Muscle of arm (tissue), 12 donors: ENCODE data around the gene UBXN7. TPM values are rescaled to one million over a fixed set of nuclear protein-coding genes. Genes with fewer than 3 reads are reported as not detected.
"Not testable (repeated sequence)": the region's sequence is repeated elsewhere in the genome, so short reads cannot be mapped to it uniquely, and the experiment has no call there.

ENCODE experiments used
- DNase-seq: peaks from one replicate; pipeline ENCODE4 v3.0.0-alpha.2; 2013
- polyA plus RNA-seq, 12 donors: library from polyadenylated mRNA; unstranded; fragments of 120-200 nt; gene quantifications; one replicate each; pipeline ENCODE4 v1.2.1, GENCODE V29; 2013; ENCODE audit not compliant: insufficient read length in 12 of 12

The UBXN7 gene
- polyA plus RNA-seq, 12 donors: 18.1 to 38.8 (median 22.0) TPM

DNA sequence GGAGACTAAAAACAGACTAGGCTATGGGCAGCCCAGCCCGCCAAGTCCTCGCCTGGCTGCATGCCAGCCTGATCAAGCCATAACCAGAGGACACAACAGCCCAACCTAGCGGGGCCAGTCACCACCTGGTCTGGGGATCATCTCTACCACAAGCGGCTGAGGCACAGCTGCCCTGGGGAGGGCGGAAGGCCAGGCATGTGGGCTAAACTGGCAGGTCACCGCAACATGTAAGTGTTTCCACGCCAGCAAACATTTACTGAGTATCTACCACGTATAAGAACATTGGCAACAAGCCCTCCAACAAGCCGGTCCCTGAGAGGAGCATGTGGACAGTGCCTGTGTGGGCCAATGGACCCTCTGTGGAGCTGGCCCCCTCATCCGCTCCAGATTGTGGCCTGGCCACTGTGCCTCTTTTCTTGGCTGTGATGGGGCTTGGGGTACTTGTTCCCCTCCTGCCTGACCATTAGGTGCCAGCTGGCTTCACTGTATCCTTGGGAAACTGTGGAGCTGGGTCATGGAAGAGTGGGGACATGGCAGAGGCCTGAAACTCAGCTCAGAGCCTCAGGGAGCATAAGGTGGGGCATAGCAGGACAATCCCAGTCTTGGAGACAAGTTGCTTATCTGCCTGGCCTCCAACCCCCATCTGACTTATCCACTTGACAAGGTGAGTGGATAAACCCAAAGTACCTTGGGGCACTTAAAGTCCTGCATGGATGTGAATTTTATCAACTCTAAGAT lies 9.0 kb downstream of the UBXN7 start:
- peak; percentile 39 for DNase-seq

DNA sequence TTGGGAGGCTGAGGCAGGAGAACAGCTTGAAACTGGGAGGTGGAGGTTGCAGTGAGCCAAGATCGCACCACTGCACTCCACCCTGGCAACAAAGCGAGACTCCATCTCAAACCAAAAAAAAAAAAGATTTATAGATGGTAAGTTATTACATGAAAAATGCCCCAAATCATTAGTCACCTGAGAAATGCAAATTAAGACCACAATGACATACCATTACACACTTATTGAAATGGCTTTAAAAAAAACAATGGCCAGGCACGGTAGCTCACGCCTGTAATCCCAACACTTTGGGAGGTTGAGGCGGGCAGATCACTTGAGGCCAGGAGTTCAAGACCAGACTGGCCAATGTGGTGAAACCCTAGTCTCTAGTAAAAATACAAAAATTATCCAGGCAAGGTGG lies 10.6 kb downstream of the UBXN7 start:
- not testable (repeated sequence) for DNase-seq

DNA sequence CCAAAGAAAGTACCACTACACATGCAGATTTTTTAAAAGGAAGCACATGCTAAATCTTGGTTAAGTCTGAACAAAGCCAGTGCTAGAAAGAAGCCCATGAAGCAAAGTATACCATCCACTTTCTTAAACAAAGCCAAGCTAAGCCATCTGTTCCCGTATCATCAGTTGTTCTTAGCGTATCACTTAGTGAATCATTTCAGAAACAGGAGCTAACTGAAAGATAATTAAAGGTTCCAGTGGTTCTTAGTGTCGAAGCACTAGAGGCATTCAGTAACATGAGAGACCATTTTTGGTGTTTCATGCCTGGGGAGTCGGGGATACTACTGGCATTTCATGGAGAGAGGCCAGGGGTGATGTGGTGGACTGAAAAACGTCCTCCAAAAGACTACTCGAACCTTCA lies 12.8 kb downstream of the UBXN7 start:
- no peak for DNase-seq

DNA sequence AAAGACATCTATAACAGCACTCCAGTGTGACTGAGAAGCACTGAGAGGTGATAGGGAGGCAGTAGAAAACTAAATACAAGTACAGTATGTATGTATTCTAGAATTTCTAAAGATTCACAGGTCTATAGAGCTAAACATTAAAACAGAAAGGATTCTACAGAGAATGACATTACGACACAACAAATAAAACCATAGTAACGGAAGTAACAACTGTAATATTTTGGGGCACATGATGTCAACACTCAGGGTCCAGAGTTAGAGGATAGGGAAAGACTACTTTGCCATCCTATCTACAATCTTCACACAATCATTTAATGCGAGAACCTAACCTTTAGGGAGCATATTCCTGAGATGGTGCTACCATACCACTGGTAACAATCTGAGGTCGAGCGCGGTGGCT lies 13.6 kb downstream of the UBXN7 start:
- no peak for DNase-seq

DNA sequence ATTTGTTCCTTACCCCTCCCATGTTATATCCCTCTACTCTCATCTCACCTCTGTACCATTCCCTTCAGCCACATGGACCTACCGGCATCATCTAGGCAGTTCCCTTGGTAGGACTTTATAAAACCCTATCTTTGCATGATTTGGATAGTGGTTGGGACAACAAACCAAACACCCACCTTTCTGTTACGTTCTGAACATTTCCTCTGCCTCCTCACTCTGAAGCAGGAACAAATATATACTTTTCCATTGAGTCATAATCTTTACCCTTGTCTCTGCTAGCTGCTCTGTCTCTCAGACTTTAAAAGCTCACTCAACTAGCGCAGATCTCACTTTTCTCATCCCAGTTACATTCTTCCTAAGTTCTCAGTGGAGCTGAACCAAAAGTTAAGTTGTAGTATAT lies 17.8 kb downstream of the UBXN7 start:
- no peak for DNase-seq

DNA sequence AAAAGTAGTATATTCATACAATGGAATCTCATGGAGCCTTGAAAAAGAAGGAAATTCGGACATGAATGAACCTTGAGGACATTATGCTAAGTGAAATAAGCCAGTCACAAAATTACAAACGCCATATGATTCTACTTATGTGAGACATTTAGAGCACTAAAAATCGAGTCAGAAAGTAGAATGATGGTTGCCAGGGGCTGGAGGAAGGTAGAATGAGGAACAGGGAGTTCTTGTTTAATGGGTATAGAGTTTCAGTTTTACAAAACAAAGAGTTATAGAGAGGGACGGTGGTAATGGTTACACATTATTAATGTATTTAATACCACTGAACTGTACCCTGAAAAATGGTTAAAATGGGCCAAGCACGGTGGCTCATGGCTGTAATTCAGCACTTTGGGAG lies 19.5 kb downstream of the UBXN7 start:
- DNase-seq: no peak

DNA sequence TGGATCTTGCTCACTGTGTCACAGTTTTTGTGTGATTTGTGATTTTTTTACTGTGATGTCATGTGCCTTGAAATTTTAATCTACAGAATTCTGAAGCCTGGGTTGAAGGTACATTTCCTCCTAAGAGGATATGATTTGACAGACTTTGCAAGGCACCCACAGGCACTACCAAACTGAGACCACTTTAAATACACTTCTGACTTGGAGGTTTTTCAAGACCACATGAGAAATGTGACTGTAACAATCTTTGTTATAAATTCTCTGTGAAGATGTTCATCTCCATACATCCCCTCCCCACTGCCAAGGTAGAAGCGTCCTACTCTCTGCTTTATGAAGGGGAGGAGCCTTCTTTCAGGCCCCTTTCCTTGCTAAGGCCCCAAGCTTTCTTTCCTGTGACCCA lies 22.8 kb downstream of the UBXN7 start:
- DNase-seq: no peak

DNA sequence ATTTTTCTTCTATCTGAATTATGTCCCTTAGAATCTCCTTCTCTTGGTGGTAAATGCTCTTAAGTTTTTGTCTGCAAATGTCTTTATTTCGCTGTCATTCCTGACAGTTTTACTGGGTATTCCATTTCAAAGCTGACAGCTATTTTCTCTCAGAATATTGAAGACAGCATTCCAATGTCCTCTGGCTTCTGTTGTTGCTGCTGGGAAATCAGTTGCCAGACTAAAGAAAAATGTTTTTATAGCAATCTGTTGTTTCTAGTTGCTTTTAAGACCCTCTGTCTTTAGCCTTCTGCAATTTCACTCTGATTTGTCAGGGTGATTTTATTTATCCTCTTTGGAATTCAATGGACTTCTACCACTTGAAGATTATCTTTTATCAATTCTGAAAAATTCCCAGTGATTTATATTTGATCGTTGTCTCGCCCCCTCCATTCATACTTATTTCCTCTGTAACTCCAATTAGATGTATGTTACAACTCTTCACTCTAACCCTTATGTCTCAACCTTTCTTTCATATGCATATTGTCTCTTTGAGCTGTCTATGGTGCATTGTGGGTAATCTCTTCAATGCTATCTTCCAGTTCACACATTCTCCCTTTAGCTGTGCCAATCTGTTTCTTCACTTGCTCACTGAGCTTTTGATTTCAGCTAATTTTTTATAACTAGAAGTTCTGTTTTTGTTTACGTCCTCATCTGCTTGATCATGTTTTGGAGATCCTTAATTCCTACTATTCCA lies 23.5 kb downstream of the UBXN7 start:
- no peak for DNase-seq

DNA sequence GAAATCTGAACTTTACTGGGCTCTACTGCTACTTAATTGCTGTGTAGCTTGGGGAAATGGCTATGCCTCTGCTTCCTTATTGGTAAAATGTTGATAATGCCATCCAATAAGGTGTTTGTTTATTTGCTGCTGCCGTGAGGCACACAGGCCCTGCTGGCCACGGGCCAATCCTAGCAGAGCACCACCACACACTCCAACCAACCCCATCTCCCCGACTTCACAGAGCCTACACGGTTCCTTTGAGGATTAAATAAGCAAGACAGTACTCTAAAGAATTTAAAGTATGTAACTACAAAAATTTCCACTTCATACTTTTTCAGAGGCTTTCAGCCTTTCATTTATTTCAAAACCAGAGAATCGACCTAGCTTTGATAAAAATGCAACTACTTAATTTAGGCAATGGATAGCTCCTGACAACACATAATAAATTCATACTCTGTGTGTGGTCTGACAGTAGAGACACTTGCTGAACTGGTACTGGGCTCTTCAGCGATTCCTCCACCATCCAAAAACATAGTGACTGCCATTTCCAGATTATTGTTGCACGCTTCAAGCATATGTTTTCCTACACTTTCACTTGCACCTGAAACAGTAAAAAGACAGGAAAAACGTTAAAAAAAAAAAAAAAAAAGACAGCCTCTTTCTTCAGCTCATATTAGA lies 25.3 kb downstream of the UBXN7 start:
- no peak for DNase-seq

DNA sequence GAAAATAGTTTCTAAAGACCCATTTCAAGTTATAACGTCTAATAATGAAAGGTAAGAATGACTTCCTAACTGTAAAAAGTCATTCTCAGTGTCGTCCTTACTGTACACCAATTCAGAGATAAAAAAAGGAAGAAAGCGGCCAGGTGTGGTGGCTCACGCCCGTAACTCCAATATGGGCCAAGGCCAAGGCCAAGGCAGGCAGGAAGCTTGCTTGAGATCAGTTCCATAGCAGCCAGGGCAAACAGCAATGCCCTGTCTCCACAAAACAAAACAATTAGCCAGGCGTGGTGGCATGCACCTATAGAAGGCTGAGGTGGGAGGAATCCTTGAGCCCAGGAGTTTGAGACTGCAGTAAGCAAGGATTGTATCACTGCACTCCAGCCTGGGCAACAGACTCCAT lies 31.9 kb downstream of the UBXN7 start:
- DNase-seq: no peak

DNA sequence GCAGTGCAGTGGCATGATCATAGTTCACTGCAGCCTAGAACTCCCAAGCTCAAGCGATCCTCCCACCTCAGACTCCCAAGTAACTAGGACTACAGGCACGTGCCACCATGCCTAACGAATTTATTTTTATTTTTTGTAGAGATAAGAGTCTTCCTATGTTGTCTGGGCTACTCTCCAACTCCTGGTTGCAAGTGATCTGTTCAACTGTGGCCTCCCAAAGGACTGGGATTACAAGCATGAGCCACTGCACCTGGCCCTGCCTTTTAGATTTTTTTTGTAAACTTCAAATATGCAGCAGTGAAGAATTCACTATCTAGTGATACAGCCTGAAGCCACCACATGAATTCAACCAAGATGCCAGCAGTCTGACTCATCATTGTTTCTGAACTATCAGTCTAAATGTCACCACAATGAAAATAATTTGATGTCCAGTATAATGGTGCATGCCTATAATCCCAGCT lies 32.7 kb downstream of the UBXN7 start:
- DNase-seq: no peak

DNA sequence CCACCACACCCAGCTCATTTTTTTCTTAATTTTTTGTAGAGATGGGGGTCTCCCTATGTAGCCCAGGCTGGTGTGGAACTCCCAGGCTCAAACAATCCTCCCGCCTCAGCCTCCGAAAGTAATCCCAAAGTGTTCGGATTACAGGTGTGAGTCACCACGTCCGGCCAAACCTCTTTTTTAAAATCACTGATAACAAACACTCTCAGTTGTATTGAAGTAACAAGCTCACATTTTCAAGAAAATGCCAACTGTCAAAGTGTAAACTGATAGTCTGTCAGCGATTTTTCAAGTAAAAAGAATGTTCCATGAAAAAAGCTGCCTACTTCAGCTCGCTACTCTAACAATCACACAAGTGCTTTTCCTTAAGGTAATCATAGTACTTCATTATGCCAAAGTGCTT lies 33.4 kb downstream of the UBXN7 start:
- DNase-seq: no peak

DNA sequence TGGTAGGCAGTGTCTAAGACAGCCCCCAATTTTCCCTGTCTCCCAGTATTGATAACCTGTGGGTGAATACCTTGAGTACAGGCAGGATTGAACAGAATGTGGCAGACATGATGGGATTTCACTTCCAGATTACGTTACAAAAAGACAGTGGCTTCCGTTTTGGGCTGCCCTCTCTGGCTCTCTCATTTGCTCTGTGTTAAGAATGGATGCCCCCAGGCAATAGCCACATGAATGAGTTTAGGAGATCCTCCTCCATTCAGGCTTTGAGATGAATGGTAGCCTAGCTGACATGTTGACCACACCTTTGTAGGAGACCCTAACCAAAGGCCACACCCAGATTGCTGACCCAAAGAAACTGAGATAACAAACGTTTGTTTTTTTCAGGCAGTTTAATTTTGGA lies 34.3 kb downstream of the UBXN7 start:
- no peak for DNase-seq

DNA sequence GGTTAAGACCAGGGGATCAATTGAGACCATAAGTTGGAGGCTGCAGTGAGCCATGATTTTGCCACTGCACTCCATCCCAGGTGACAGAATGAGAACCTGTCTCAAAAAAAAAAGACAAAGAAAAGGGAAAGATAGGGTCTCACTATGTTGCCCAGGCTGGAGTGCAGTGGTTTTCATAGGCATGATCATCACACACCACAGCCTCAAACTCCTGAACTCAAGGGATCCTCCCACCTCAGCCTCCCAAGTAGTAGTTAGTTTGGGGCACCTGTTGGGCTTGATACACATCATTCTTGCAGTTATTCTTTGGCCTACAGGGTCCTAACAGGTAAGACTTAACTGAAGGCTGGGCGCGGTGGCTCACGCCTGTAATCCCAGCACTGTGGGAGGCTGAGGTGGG lies 42.1 kb downstream of the UBXN7 start:
- no peak for DNase-seq

DNA sequence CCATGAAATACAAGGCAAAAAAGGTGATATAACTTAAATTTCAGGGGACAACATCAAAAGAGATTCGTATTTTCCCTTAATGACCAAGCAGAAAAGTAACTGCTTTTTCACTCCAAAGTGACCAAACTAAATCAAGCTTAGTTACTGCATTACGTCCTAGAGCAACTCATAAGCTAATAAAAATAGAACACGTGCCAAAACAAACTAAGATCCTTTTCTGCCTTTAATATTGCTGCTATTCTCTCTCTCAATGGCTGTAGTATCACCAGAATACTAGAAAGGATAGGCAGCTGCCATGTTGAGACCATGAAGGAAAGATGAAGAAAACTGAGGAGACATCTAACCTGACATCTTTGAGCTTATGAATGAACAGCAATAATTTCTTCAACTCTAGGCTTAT lies 43.3 kb downstream of the UBXN7 start:
- DNase-seq: no peak

DNA sequence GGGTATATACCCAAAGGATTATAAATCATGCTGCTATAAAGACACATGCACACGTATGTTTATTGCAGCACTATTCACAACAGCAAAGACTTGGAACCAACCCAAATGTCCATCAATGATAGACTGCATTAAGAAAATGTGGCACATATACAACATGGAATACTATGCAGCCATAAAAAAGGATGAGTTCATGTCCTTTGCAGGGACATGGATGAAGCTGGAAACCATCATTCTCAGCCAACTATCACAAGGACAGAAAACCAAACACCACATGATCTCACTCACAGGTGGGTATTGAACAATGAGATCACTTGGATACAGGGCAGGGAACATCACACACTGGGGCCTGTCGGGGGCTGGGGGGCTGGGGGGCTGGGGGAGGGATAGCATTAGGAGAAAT lies 44.3 kb downstream of the UBXN7 start:
- not testable (repeated sequence) for DNase-seq

DNA sequence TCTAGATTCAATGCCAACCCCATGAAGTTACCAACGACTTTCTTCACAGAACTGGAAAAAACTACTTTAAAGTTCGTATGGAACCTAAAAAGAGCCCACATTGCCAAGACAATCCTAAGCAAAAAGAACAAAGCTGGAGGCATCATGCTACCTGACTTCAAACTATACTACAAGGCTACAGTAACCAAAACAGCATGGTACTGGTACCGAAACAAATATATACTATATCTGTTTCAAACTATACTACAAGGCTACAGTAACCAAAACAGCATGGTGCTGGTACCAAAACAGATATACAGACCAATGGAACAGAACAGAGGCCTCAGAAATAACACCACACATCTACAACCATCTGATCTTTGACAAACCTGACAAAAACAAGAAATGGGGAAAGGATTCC lies 45.4 kb downstream of the UBXN7 start:
- DNase-seq: not testable (repeated sequence)

DNA sequence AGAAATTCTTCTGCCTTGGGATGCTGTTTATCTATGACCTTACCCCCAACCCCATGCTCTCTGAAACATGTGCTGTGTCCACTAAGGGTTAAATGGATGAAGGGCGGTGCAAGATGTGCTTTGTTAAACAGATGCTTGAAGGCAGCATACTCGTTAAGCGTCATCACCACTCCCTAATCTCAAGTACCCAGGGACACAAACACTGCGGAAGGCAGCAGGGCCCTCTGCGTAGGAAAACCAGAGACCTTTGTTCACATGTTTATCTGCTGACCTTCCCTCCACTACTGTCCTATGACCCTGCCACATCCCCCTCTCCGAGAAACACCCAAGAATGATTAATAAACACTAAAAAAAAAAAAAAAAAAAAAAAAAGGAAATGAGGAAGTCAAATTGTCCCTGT lies 46.2 kb downstream of the UBXN7 start:
- not testable (repeated sequence) for DNase-seq

DNA sequence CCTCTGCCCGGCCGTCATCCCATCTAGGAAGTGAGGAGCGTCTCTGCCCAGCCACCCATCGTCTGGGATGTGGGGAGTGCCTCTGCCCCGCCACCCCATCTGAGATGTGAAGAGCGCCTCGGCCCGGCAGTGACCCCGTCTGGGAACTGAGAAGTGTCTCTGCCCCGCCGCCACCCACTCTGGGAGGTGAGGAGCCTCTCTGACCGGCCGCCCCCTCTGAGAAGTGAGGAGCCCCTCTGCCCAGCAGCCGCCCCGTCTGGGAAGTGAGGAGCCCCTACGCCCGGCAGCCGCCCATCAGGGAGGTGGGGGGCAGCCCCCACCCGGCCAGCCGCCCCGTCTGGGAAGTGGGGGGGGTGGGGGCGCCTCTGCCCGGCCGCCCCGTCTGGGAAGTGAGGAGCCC lies 46.8 kb downstream of the UBXN7 start:
- DNase-seq: not testable (repeated sequence)

DNA sequence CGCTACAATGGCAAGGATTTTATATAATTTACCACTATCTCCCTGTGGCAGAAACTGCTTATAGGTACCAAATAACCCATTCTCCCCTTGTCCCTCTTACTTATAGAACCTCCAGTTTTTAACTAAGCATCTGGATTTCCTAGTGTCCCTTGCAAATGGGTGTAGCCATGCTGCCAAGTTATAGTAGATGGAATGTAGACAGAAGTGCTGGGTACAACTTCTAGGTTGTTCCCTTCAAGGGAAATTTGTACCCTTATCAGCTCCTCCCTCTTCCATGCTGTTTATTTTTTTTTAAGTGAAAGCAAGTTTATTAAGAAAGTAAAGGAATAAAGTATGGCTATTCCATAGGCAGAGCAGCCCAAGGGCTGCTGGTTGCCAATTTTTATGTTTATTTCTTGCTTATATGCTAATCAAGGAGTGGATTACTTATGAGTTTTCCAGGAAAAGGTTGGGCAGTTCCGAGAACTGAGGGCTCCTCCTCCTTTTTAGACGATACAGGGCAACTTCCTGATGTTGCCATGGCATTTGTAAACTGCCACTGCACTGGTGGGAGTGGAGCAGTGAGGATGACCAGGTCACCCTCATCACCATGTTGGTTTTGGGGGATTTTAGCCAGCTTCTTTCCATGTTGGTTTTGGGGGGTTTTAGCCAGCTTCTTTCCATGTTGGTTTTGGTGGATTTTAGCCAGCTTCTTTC lies 53.9 kb downstream of the UBXN7 start:
- no peak for DNase-seq

DNA sequence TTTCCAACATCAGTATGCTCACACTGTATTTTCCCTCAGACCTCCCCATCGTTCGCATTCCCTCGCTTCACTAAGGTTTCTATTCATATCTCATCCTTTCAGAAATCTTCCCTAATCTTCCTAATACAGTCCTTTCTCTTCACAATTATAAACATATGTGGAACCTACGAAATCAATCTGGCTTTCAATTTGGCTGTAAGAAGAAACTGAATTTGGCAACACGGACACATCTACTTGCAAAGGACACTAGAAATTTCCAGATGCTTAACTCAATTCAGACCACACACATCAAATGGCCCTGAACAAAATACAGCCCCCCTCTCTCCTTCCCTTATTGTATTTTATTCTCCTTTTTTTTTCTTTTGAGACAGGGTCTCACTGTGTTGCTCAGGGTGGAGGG lies 54.9 kb downstream of the UBXN7 start:
- peak; percentile 32 for DNase-seq

DNA sequence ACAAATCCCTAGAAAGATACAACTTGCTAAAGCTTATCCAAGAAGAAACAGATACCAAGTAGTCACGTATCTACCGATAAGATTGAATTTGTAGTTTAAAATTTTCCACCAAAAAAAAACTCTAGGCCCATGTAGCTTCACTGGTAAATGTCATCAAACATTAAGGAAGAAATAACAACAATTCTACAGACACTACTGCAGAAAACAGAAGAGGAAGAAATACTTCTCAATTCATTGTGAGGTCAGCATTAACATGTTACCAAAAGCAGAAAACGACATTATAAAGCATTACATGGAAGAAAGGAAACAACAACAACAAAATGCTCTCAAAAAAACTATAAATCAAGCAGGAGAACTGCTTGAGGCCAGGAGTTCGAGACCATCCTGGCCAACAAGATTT lies 66.5 kb downstream of the UBXN7 start:
- DNase-seq: no peak
